A673 (cell line): ENCODE measurements around the gene EML6.

Experiments
- EZH2 ChIP-seq: fragments of 200-600 bp; sonication (generic); IDR thresholded peaks from 2 replicates; pipeline ENCODE4 v1.6.1; 2017; ENCODE audit warnings: borderline replicate concordance, low read depth, mild to moderate bottlenecking, mixed read lengths, antibody characterized with exemption, low read length; ENCODE audit not compliant: poor library complexity, severe bottlenecking
- TF ChIP-seq, protein P1 (sequence below): fragments of 300-800, 200-600 bp; sonication (generic); conservative IDR thresholded peaks from 2 replicates; pipeline ENCODE4 v1.5.1; 2017; ENCODE audit warnings: low read depth, mild to moderate bottlenecking, antibody characterized with exemption, low read length, moderate library complexity, mixed read lengths

DNA sequence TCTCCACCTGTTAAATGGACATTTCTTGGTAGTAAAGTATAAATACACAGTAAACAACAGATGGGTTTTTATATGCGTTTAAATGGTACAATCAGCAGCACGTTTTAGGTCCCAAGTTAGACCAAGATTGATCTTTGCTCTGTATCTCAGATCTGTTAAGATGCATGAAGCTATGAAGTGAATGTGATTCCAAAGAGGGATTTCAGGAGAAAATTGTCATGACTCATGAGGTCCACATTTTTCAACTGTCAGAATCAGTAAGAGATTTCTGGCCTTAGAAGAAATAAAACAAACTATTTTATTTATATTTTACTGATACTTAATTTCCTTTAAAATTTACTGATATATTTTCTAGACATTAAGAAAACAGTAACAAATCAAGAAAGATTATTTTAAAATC, 142.7 kb downstream of the EML6 start:
- TF ChIP-seq, protein P1, sequence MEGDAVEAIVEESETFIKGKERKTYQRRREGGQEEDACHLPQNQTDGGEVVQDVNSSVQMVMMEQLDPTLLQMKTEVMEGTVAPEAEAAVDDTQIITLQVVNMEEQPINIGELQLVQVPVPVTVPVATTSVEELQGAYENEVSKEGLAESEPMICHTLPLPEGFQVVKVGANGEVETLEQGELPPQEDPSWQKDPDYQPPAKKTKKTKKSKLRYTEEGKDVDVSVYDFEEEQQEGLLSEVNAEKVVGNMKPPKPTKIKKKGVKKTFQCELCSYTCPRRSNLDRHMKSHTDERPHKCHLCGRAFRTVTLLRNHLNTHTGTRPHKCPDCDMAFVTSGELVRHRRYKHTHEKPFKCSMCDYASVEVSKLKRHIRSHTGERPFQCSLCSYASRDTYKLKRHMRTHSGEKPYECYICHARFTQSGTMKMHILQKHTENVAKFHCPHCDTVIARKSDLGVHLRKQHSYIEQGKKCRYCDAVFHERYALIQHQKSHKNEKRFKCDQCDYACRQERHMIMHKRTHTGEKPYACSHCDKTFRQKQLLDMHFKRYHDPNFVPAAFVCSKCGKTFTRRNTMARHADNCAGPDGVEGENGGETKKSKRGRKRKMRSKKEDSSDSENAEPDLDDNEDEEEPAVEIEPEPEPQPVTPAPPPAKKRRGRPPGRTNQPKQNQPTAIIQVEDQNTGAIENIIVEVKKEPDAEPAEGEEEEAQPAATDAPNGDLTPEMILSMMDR: no peak
- TF ChIP-seq EZH2: no peak
